ENCODE measurements around the gene KRT24.
"Not testable (repeated sequence)": the region's sequence is repeated elsewhere in the genome, so short reads cannot be mapped to it uniquely, and the experiment has no call there.

The KRT24 gene

GRCh38 chr17:40703652-40704051, at the start of gene KRT24:
TSS of gene KRT24 (minus strand) at chr17:40703752. CDS start at chr17:40703693, 59 bp downstream.
- DNase-seq: no peak

- DNase-seq: no peak
Measured at GRCh38 chr17:40751065-40751464, 47.5 kb upstream of the KRT24 start.

- no peak for DNase-seq
Measured at GRCh38 chr17:40750391-40750790, 46.8 kb upstream of the KRT24 start.

GRCh38 chr17:40748666-40749065, 45.1 kb upstream of the KRT24 start:
- DNase-seq: not testable (repeated sequence)

- DNase-seq: no peak
Measured at GRCh38 chr17:40738553-40738952, 35.0 kb upstream of the KRT24 start.

- DNase-seq: no peak
Measured at GRCh38 chr17:40735016-40735415, 31.5 kb upstream of the KRT24 start.

GRCh38 chr17:40734018-40734417, 30.5 kb upstream of the KRT24 start:
- DNase-seq: no peak

GRCh38 chr17:40730970-40731369, 27.4 kb upstream of the KRT24 start:
- DNase-seq: no peak

GRCh38 chr17:40727447-40728231, 24.1 kb upstream of the KRT24 start:
- peak; percentile 12 to 29 (median 17) for DNase-seq

- DNase-seq: peak in 1 of 3 donors; percentile 5
Measured at GRCh38 chr17:40726919-40727318, 23.4 kb upstream of the KRT24 start.

GRCh38 chr17:40724656-40725055, 21.1 kb upstream of the KRT24 start:
- DNase-seq: no peak

GRCh38 chr17:40722241-40722640, 18.7 kb upstream of the KRT24 start:
- DNase-seq: no peak

GRCh38 chr17:40720899-40721298, 17.3 kb upstream of the KRT24 start:
- DNase-seq: no peak

- no peak for DNase-seq
Measured at GRCh38 chr17:40718930-40719329, 15.4 kb upstream of the KRT24 start.

GRCh38 chr17:40717776-40718175, 14.2 kb upstream of the KRT24 start:
- no peak for DNase-seq

- DNase-seq: no peak
Measured at GRCh38 chr17:40714473-40714872, 10.9 kb upstream of the KRT24 start.

GRCh38 chr17:40707745-40708144, 4.2 kb upstream of the KRT24 start:
- DNase-seq: peak; percentile 45 to 64 (median 54)

GRCh38 chr17:40705584-40705983, 2.0 kb upstream of the KRT24 start:
- DNase-seq: no peak

GRCh38 chr17:40702271-40702670, 1.3 kb downstream of the KRT24 start:
- no peak for DNase-seq

GRCh38 chr17:40699853-40700252, 3.7 kb downstream of the KRT24 start:
- no peak for DNase-seq

GRCh38 chr17:40699371-40699770, 4.2 kb downstream of the KRT24 start:
- DNase-seq: no peak

GRCh38 chr17:40697297-40697696, 6.3 kb downstream of the KRT24 start:
- no peak for DNase-seq

- DNase-seq: no peak
Measured at GRCh38 chr17:40696651-40697072, 6.9 kb downstream of the KRT24 start.

- DNase-seq: no peak
Measured at GRCh38 chr17:40695874-40696472, 7.6 kb downstream of the KRT24 start.

GRCh38 chr17:40694584-40694983, 9.0 kb downstream of the KRT24 start:
- no peak for DNase-seq
